ENCODE measurements around the gene PSMB11.

The PSMB11 gene

GRCh38 chr14:23071921-23072539, 30.0 kb downstream of the PSMB11 start:
- TF ChIP-seq, protein P1, sequence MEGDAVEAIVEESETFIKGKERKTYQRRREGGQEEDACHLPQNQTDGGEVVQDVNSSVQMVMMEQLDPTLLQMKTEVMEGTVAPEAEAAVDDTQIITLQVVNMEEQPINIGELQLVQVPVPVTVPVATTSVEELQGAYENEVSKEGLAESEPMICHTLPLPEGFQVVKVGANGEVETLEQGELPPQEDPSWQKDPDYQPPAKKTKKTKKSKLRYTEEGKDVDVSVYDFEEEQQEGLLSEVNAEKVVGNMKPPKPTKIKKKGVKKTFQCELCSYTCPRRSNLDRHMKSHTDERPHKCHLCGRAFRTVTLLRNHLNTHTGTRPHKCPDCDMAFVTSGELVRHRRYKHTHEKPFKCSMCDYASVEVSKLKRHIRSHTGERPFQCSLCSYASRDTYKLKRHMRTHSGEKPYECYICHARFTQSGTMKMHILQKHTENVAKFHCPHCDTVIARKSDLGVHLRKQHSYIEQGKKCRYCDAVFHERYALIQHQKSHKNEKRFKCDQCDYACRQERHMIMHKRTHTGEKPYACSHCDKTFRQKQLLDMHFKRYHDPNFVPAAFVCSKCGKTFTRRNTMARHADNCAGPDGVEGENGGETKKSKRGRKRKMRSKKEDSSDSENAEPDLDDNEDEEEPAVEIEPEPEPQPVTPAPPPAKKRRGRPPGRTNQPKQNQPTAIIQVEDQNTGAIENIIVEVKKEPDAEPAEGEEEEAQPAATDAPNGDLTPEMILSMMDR (IDR thresholded peaks at IDR 0.05; ENCODE audit: low read depth, low read length), result no peak
- in situ Hi-C loops (cut with HindIII; ENCODE audit: low sequenced_read_pairs), result no loop called here
- no peak overlapping the region for H3K4me3 ChIP-seq (ENCODE audit: low read depth, low read length)
- DNase-seq (ENCODE audit: low read depth, low spot score), result no peak

- no peak for DNase-seq (ENCODE audit: low read depth, low spot score)
- TF ChIP-seq, protein P1 (IDR thresholded peaks at IDR 0.05; ENCODE audit: low read depth, low read length), result no peak
- no peak overlapping the region for H3K4me3 ChIP-seq (ENCODE audit: low read depth, low read length)
- in situ Hi-C loops (cut with HindIII; ENCODE audit: low sequenced_read_pairs), result no loop called here
These were observed 32.9 kb downstream of the PSMB11 start for GRCh38 chr14:23074906-23075305.

- TF ChIP-seq, protein P1 (IDR thresholded peaks at IDR 0.05; ENCODE audit: low read depth, low read length), result peak; percentile 67
- DNase-seq (ENCODE audit: low read depth, low spot score), result peak; percentile 41
- in situ Hi-C loops (cut with HindIII; ENCODE audit: low sequenced_read_pairs), result no loop called here
- H3K4me3 ChIP-seq (ENCODE audit: low read depth, low read length), result no peak overlapping the region
These were observed 34.9 kb downstream of the PSMB11 start for GRCh38 chr14:23076785-23077408.

- no peak overlapping the region for H3K4me3 ChIP-seq (ENCODE audit: low read depth, low read length)
- in situ Hi-C loops (cut with HindIII; ENCODE audit: low sequenced_read_pairs), result no loop called here
- DNase-seq (ENCODE audit: low read depth, low spot score), result no peak
- TF ChIP-seq, protein P1 (IDR thresholded peaks at IDR 0.05; ENCODE audit: low read depth, low read length), result no peak
These were observed 36.0 kb downstream of the PSMB11 start for GRCh38 chr14:23077962-23078361.

DNA sequence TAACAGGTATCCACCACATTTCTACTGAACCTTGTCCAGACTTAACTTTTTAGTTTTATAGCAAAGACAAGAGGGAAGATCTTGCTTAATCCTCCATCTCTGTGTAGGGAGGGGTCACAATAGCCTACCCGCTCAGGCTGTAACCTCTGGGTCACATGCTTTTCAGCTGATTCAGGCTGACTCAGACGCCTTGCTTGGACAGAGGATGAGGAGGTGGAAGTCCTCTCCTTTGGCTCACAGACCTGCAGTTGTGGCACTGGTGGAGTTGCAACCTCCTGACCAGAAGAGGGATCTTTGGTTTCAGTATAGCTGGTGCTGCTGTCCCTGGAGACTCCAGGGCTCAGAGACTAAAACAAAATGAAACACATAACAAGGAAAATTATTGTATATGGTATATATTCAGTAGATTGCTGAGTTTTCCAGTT, 36.7 kb downstream of the PSMB11 start:
- TF ChIP-seq, protein P1 (IDR thresholded peaks at IDR 0.05; ENCODE audit: low read depth, low read length), result no peak
- in situ Hi-C loops (cut with HindIII; ENCODE audit: low sequenced_read_pairs), result no loop called here
- peak; percentile 91 for DNase-seq (ENCODE audit: low read depth, low spot score)
- H3K4me3 ChIP-seq (ENCODE audit: low read depth, low read length), result no peak overlapping the region

DNA sequence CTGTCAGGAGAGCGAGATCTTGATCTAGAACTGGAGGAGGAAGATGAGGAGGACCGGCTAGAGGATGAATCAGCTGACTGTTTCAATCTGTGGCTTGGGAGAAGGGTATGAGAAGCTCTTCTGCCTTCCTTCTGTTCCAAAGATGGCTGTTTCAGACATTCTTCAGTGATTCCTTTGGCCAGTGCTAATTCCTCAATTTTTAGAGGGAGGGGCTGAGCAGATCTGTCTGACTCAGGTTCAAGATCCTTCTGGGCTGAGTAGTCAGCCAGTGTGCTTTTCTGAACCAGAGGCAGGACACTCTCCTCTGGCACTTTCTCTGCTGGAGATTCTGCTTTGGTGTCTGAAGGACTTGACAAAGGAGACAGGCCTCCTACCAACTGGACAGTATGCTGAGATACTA, 37.7 kb downstream of the PSMB11 start:
- TF ChIP-seq, protein P1 (IDR thresholded peaks at IDR 0.05; ENCODE audit: low read depth, low read length), result no peak
- no peak overlapping the region for H3K4me3 ChIP-seq (ENCODE audit: low read depth, low read length)
- in situ Hi-C loops (cut with HindIII; ENCODE audit: low sequenced_read_pairs), result no loop called here
- no peak for DNase-seq (ENCODE audit: low read depth, low spot score)

All from astrocyte of the spinal cord (primary cell).